ENCODE results near the gene P2RY6.
"Not testable (repeated sequence)": the region's sequence is repeated elsewhere in the genome, so short reads cannot be mapped to it uniquely, and the experiment has no call there.

P2RY6 gene

DNA sequence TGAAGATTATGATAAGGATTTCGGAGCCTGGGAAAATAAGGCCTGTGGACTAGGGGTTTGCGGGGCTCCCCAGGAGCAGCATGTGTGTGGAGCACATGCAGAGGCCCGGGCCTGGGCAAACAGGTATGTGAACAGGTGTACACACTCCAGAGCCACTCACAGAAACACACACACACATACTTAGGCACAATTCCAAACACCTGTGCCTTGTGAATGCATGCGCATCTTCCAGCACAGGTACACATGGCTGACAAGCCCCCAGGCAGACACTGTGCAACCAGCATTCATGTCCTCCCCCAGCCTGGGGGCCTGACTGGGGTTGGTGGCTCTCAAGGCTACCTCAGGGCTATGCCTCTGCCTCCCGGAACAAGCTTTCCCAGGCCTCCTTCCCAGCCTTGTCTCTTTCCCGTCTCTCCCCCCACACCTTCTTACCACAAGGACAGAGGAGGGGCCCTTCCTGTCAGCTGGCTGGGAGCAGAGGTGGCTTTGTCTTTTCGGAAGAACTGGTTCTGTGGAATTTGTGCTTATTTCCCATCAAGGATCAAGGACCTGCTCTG, 2.6 kb upstream of the P2RY6 start:
- Histone ChIP-seq H3K27ac (ENCODE audit: low read depth, low read length) (no peak overlapping the region), H3K36me3 (ENCODE audit: control insufficient read depth, insufficient read depth, low read length) (no peaks in the 10 kb centered on the region), H3K9ac (ENCODE audit: low read length) (no peak overlapping the region), H3K4me1 (ENCODE audit: control insufficient read depth, insufficient read depth, low read length) (no peaks in the 10 kb centered on the region), H3K4me3 (ENCODE audit: low read length) (no peak overlapping the region), H3K27me3 (ENCODE audit: control insufficient read depth, insufficient read depth, low read length) (peaks cover 2% of the 10 kb centered on the region)

DNA sequence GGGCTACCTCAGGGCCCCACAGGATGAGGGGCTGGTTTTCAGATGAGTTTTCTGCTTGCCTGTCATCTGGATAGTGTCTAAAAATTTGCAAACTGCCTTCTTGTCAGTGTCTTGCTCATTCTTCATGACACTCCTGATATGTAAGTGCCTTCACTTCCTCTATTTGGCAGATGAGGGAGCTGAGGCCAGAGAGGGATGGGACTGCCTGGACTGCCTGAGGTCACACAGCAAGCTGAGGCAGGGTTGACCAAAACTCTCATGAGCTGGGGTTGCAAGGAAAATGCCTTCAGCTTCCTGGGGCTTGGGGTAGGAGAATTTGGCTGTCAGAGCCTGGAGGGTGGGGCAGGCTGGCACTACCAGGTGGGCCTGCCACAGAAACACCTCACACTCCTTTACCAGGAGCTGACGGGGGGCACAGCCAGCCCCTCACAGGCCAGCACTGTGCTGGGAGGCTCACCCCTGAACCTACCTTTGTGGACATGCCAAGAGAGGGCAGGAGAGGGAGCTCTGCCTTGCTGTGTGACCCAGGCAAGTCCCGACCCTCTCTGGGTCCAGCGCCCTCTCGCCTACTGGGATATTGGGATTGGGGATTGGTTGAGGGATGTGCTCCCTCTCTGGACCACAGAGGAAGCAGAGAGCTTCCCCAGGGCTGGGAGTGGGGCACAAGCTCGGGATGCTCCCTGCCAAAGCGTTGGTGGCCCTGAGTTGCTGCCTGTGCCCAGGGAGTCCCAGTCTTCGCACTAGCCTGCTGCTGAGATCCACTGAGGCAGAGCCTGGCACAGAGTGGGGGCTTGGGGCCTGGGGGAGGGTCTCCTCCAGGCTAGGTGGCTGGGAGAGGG, 1.9 kb upstream of the P2RY6 start:
- H3K4me3 ChIP-seq (ENCODE audit: low read length) = no peak overlapping the region
- H3K9ac ChIP-seq (ENCODE audit: low read length) = no peak overlapping the region
- no peaks in the 10 kb centered on the region for H3K4me1 ChIP-seq (ENCODE audit: control insufficient read depth, insufficient read depth, low read length)

DNA sequence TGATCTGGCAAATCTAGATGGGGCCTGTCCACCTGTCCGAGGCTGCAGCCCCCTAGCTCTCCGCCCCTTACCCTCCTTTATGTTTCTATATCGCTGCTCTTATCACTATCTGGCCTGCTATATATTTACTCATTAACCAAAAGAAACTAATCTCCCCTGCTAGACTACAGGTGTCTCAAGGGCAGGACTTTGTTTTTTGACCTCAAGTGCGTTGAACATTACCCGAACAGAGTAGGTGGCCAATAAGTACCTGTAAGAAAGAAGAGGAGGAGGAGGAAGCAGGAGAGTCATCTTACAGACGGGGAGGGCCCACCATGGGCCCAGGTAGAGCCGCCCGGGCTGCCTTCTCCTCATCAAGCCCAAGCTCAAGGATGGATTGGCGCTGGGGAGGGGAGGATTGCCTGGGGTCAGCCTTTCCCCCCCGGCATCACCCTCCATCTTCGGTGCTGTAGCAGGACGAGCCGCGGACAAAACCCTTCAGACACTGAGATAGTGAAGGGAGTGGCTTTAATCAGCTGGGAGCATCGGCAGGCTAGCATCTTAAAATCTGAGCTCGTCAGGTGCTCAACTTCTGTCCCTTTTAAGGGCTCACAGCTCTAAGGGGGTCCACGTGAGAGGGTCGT, 1.2 kb upstream of the P2RY6 start:
- no peak overlapping the region for H3K27ac ChIP-seq (ENCODE audit: low read depth, low read length)
- no peaks in the 10 kb centered on the region for H3K36me3 ChIP-seq (ENCODE audit: control insufficient read depth, insufficient read depth, low read length)
- H3K4me1 ChIP-seq (ENCODE audit: control insufficient read depth, insufficient read depth, low read length) = no peaks in the 10 kb centered on the region

More for the DNA sequence above, 1.9 kb upstream of the P2RY6 start:
- H3K27ac ChIP-seq (ENCODE audit: low read depth, low read length) = no peak overlapping the region
- H3K27me3 ChIP-seq (ENCODE audit: control insufficient read depth, insufficient read depth, low read length) = peaks cover 2% of the 10 kb centered on the region
- no peaks in the 10 kb centered on the region for H3K36me3 ChIP-seq (ENCODE audit: control insufficient read depth, insufficient read depth, low read length)

GRCh38 chr11:73271478-73271865, 666 bp upstream of the P2RY6 start:
- H3K4me3 ChIP-seq (ENCODE audit: low read length); H3K9ac ChIP-seq (ENCODE audit: low read length); H3K36me3 ChIP-seq (ENCODE audit: control insufficient read depth, insufficient read depth, low read length); H3K4me1 ChIP-seq (ENCODE audit: control insufficient read depth, insufficient read depth, low read length); H3K27ac ChIP-seq (ENCODE audit: low read depth, low read length); H3K27me3 ChIP-seq (ENCODE audit: control insufficient read depth, insufficient read depth, low read length): not testable (repeated sequence)

More for the DNA sequence above, 1.2 kb upstream of the P2RY6 start:
- Histone ChIP-seq H3K27me3 (ENCODE audit: control insufficient read depth, insufficient read depth, low read length) (peaks cover under 1% of the 10 kb centered on the region), H3K4me3 (ENCODE audit: low read length) (no peak overlapping the region), H3K9ac (ENCODE audit: low read length) (no peak overlapping the region)

DNA sequence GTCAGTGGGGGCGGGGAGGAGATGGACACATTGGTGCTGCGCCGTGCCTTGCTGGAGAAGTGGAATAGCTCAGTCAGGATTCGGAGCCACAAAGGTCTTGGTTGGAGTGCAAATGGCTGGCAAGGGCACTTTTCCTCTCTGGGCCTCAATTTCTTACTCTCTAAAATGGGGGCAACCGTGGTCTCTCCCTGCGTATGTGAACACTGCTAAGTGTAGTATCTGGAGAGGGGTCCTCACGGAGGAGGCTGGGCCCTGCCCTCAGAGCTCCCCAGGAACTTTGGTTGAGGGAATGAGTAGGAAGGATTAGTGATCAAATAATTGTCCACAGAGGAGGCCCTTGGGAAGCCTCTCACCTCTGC, 521 bp downstream of the P2RY6 start:
- no peaks in the 10 kb centered on the region for H3K36me3 ChIP-seq (ENCODE audit: control insufficient read depth, insufficient read depth, low read length)
- H3K4me1 ChIP-seq (ENCODE audit: control insufficient read depth, insufficient read depth, low read length) = no peaks in the 10 kb centered on the region
- H3K27ac ChIP-seq (ENCODE audit: low read depth, low read length) = no peak overlapping the region
- no peak overlapping the region for H3K4me3 ChIP-seq (ENCODE audit: low read length)
- no peak overlapping the region for H3K9ac ChIP-seq (ENCODE audit: low read length)
- no peaks in the 10 kb centered on the region for H3K27me3 ChIP-seq (ENCODE audit: control insufficient read depth, insufficient read depth, low read length)

DNA sequence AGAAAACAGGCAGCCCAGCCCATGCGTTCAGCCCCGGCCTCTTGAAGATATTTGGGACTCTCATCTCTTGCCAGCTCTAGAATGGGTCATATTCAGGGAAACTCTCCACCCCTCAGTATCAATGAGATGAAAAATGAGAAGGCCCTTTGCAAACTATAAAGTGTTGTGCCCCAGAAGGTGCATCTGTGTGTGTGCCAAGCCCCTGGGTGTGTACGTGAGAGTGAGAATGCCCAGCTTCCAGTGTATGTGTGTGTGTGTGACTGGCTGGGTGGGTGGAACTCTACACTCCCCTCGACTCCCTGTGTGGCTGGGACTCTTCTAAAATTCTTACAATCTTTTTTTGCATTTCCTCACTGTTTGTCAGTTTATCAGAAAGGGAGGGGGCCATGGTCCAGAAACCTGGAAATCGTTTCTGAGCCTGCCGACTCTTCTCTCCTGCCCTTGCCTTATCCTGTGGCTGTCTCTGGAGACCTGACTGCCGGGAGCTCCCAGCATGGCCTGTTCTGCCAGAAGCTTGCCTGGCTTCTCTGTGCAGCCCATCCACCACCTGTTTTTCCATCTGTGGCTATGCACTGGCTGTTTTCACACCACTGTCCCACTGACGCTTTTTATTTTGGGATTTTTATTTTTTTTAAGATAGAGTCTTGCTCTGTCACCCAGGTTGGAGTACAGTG, 1.2 kb downstream of the P2RY6 start:
- Histone ChIP-seq H3K9ac (ENCODE audit: low read length) (no peak overlapping the region), H3K4me3 (ENCODE audit: low read length) (no peak overlapping the region), H3K36me3 (ENCODE audit: control insufficient read depth, insufficient read depth, low read length) (no peaks in the 10 kb centered on the region), H3K27me3 (ENCODE audit: control insufficient read depth, insufficient read depth, low read length) (no peaks in the 10 kb centered on the region), H3K27ac (ENCODE audit: low read depth, low read length) (no peak overlapping the region), H3K4me1 (ENCODE audit: control insufficient read depth, insufficient read depth, low read length) (no peaks in the 10 kb centered on the region)

DNA sequence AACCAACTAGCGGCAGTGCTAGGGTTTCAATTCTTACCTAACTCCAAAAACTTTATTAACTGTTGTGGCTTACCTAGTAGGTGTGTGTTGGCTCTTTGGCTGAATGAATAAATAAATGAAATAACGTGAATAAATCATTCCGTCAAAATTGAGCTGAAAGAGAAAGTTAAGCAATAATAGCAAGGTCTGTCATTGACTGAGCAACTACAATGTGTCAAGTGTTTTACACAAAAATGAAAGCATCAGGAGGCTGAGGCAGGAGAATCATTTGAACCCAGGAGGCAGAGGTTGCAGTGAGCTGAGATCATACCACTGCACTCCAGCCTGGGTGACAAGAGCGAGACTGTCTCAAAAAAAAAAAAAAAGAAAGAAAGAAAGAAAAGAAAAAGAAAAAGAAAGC, 2.1 kb downstream of the P2RY6 start:
- H3K9ac ChIP-seq (ENCODE audit: low read length); H3K4me3 ChIP-seq (ENCODE audit: low read length); H3K4me1 ChIP-seq (ENCODE audit: control insufficient read depth, insufficient read depth, low read length); H3K27ac ChIP-seq (ENCODE audit: low read depth, low read length); H3K27me3 ChIP-seq (ENCODE audit: control insufficient read depth, insufficient read depth, low read length); H3K36me3 ChIP-seq (ENCODE audit: control insufficient read depth, insufficient read depth, low read length): not testable (repeated sequence)

DNA sequence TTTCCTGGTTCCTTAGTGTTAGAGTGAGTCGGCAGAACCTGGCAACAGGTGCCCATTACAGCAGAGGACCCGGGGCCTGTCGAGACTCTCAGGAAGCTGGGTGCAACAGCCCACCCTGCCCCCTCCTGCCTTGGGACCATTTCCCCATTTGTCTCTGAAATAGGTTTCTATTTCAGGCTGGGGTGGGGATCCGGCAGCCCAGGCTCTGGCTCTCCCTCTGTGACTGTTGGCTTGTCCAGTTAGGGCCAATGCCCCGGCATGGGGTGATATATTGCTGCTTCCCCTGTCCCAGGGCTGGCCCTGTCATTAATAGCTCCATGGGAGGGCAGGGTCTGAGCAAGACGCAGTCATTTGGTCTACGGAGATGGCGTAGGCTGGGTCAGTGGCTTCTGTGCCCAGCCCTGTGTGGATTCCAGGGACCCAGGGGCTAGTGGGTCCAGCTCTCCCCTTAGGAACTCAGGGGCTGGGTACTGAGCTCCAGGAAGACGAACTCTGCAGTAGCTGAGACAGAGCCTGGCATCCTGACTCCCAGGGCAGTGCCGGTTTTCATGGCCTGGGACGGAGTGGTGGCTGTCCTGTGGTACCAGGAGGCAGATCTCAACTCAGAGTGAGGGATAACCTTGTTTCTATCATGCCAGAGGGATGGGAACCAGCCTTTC, 2.7 kb downstream of the P2RY6 start:
- Histone ChIP-seq H3K27ac (ENCODE audit: low read depth, low read length) (no peak overlapping the region), H3K9ac (ENCODE audit: low read length) (no peak overlapping the region), H3K4me1 (ENCODE audit: control insufficient read depth, insufficient read depth, low read length) (no peaks in the 10 kb centered on the region), H3K36me3 (ENCODE audit: control insufficient read depth, insufficient read depth, low read length) (no peaks in the 10 kb centered on the region), H3K4me3 (ENCODE audit: low read length) (no peak overlapping the region), H3K27me3 (ENCODE audit: control insufficient read depth, insufficient read depth, low read length) (no peaks in the 10 kb centered on the region)

DNA sequence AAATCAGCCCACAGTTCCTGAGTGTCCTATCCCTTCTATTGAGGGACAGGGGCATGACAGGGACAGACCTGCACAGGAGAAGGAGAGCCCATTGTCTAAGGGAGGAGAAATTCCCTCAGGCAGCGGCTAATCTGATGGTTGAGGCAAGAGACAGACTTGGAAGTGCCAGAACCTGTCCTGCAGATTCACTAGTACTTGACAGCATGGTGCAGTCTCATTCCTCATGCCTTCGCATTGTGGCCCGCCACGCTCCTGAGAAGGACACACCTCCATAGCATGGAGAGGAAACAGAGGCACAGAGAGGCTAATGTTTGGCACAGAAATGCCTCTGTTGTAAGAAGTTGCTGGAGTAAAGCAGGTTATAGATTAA, 3.2 kb downstream of the P2RY6 start:
- Histone ChIP-seq H3K4me1 (ENCODE audit: control insufficient read depth, insufficient read depth, low read length) (no peaks in the 10 kb centered on the region), H3K4me3 (ENCODE audit: low read length) (no peak overlapping the region), H3K27me3 (ENCODE audit: control insufficient read depth, insufficient read depth, low read length) (no peaks in the 10 kb centered on the region), H3K36me3 (ENCODE audit: control insufficient read depth, insufficient read depth, low read length) (no peaks in the 10 kb centered on the region), H3K9ac (ENCODE audit: low read length) (no peak overlapping the region), H3K27ac (ENCODE audit: low read depth, low read length) (no peak overlapping the region)

- Histone ChIP-seq H3K27me3 (ENCODE audit: control insufficient read depth, insufficient read depth, low read length) (no peaks in the 10 kb centered on the region), H3K4me3 (ENCODE audit: low read length) (no peak overlapping the region), H3K9ac (ENCODE audit: low read length) (no peak overlapping the region), H3K36me3 (ENCODE audit: control insufficient read depth, insufficient read depth, low read length) (no peaks in the 10 kb centered on the region), H3K4me1 (ENCODE audit: control insufficient read depth, insufficient read depth, low read length) (no peaks in the 10 kb centered on the region), H3K27ac (ENCODE audit: low read depth, low read length) (no peak overlapping the region)
These were observed 5.3 kb downstream of the P2RY6 start for GRCh38 chr11:73277467-73277866.

DNA sequence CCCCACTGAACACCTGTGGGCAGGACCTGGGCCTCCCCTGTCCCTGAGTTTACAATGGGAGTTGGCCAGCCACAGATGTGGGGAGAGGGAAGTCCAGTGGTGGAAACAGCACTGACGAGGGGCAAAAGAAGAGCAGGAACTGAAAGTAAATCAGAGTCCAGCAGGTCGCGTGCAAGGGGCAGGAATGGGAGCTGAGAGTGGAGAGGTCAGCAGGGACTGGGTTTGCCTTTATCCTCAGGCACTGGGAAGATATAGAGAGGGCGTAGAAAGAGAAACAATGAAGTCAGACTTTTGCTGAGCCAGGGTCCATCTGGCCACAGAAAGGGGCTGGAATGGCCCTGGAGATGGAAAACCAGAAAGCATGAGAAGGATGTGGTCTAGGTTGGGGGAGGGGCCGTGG, 8.5 kb downstream of the P2RY6 start:
- H3K27ac ChIP-seq (ENCODE audit: low read depth, low read length) = no peak overlapping the region
- H3K36me3 ChIP-seq (ENCODE audit: control insufficient read depth, insufficient read depth, low read length) = no peaks in the 10 kb centered on the region

GRCh38 chr11:73281201-73281741, 9.1 kb downstream of the P2RY6 start:
- Histone ChIP-seq H3K36me3 (ENCODE audit: control insufficient read depth, insufficient read depth, low read length) (no peaks in the 10 kb centered on the region), H3K27me3 (ENCODE audit: control insufficient read depth, insufficient read depth, low read length) (no peaks in the 10 kb centered on the region), H3K4me1 (ENCODE audit: control insufficient read depth, insufficient read depth, low read length) (no peaks in the 10 kb centered on the region), H3K4me3 (ENCODE audit: low read length) (no peak overlapping the region), H3K9ac (ENCODE audit: low read length) (no peak overlapping the region), H3K27ac (ENCODE audit: low read depth, low read length) (peak overlapping the region; percentile 35)

More for the DNA sequence above, 8.5 kb downstream of the P2RY6 start:
- H3K9ac ChIP-seq (ENCODE audit: low read length) = no peak overlapping the region
- no peaks in the 10 kb centered on the region for H3K27me3 ChIP-seq (ENCODE audit: control insufficient read depth, insufficient read depth, low read length)
- no peak overlapping the region for H3K4me3 ChIP-seq (ENCODE audit: low read length)
- H3K4me1 ChIP-seq (ENCODE audit: control insufficient read depth, insufficient read depth, low read length) = no peaks in the 10 kb centered on the region
